ENCODE measurements around the gene GLUD1. TPM values are rescaled to one million over a fixed set of nuclear protein-coding genes. Genes with fewer than 3 reads are reported as not detected.
A peak's percentile ranks its signal among the peaks of the same experiment; 100 is the strongest.
"Not testable (repeated sequence)": the region's sequence is repeated elsewhere in the genome, so short reads cannot be mapped to it uniquely, and the experiment has no call there.

Gene GLUD1
- total RNA-seq, 1 experiment from 2014 or later: 67.9 TPM

GRCh38 chr10:87030912-87031635, 63.6 kb downstream of the GLUD1 start:
- ATAC-seq (no peak), DNase-seq (no peak)
- no TSS peak for BruUV-seq (replicated peaks)
- Histone ChIP-seq H3K9me3 (ENCODE audit: low read length) (no peaks in the 10 kb centered on the region), H3K4me3 (ENCODE audit: low read length) (no peak overlapping the region), H3K27me3 (ENCODE audit: low read length) (no peaks in the 10 kb centered on the region), H3K4me2 (ENCODE audit: low read length) (no peak overlapping the region), H3K36me3 (ENCODE audit: low read depth, low read length) (no peaks in the 10 kb centered on the region), H3K27ac (ENCODE audit: low read length) (no peak overlapping the region), H3K79me2 (ENCODE audit: low read length) (no peaks in the 10 kb centered on the region), H3F3A (ENCODE audit: low read length, unreplicated experiment) (no peaks in the 10 kb centered on the region), H3K9ac (ENCODE audit: low read length) (no peak overlapping the region), H3K9me2 (replicated peaks; ENCODE audit: low read length) (no peaks in the 10 kb centered on the region), H4K20me1 (ENCODE audit: low read length) (no peaks in the 10 kb centered on the region), H3K4me1 (ENCODE audit: insufficient read depth, low read length) (no peaks in the 10 kb centered on the region), H2AFZ (ENCODE audit: low read length) (no peak overlapping the region)
- CTCF ChIA-PET: no interaction called here
- intact Hi-C loops (cut with micrococcal nuclease): no loop called here
- TF ChIP-seq EZH2 (IDR thresholded peaks at IDR 0.05; ENCODE audit: low read length, unreplicated experiment) (no peak), EZH2phosphoT487 (IDR thresholded peaks at IDR 0.05; ENCODE audit: borderline replicate concordance, low read length) (no peak), CTCF (conservative IDR thresholded peaks at IDR 0.05; ENCODE audit: low read depth, low read length) (no peak)
- POLR2A ChIA-PET (ENCODE audit: unreplicated experiment): no interaction called here

GRCh38 chr10:87030419-87030818, 64.2 kb downstream of the GLUD1 start:
- H3K4me3 ChIP-seq (ENCODE audit: low read length); H3K4me1 ChIP-seq (ENCODE audit: insufficient read depth, low read length); H2AFZ ChIP-seq (ENCODE audit: low read length); DNase-seq; H3K27me3 ChIP-seq (ENCODE audit: low read length); H3K27ac ChIP-seq (ENCODE audit: low read length); intact Hi-C loops (cut with micrococcal nuclease); H4K20me1 ChIP-seq (ENCODE audit: low read length); H3K4me2 ChIP-seq (ENCODE audit: low read length); BruUV-seq (replicated peaks); CTCF ChIA-PET; H3K9me3 ChIP-seq (ENCODE audit: low read length); H3F3A ChIP-seq (ENCODE audit: low read length, unreplicated experiment); H3K9me2 ChIP-seq (replicated peaks; ENCODE audit: low read length); H3K9ac ChIP-seq (ENCODE audit: low read length); H3K79me2 ChIP-seq (ENCODE audit: low read length); H3K36me3 ChIP-seq (ENCODE audit: low read depth, low read length); ATAC-seq; POLR2A ChIA-PET (ENCODE audit: unreplicated experiment): not testable (repeated sequence)

- H3K79me2 ChIP-seq (ENCODE audit: low read length); H3K9ac ChIP-seq (ENCODE audit: low read length); intact Hi-C loops (cut with micrococcal nuclease); H2AFZ ChIP-seq (ENCODE audit: low read length); CTCF ChIA-PET; DNase-seq; H3K27me3 ChIP-seq (ENCODE audit: low read length); H3K9me3 ChIP-seq (ENCODE audit: low read length); H3K4me2 ChIP-seq (ENCODE audit: low read length); H3K4me1 ChIP-seq (ENCODE audit: insufficient read depth, low read length); BruUV-seq (replicated peaks); POLR2A ChIA-PET (ENCODE audit: unreplicated experiment); H3K36me3 ChIP-seq (ENCODE audit: low read depth, low read length); H3K9me2 ChIP-seq (replicated peaks; ENCODE audit: low read length); ATAC-seq; H3F3A ChIP-seq (ENCODE audit: low read length, unreplicated experiment); H4K20me1 ChIP-seq (ENCODE audit: low read length); H3K4me3 ChIP-seq (ENCODE audit: low read length); H3K27ac ChIP-seq (ENCODE audit: low read length): not testable (repeated sequence)
Observed at GRCh38 chr10:87026747-87027508, 67.7 kb downstream of the GLUD1 start.

GRCh38 chr10:87025285-87025958, 69.2 kb downstream of the GLUD1 start:
- H3K4me3 ChIP-seq (ENCODE audit: low read length); ATAC-seq; CTCF ChIA-PET; H3K9ac ChIP-seq (ENCODE audit: low read length); intact Hi-C loops (cut with micrococcal nuclease); H3K9me3 ChIP-seq (ENCODE audit: low read length); H4K20me1 ChIP-seq (ENCODE audit: low read length); H3K36me3 ChIP-seq (ENCODE audit: low read depth, low read length); H3K4me1 ChIP-seq (ENCODE audit: insufficient read depth, low read length); H3F3A ChIP-seq (ENCODE audit: low read length, unreplicated experiment); H2AFZ ChIP-seq (ENCODE audit: low read length); BruUV-seq (replicated peaks); H3K9me2 ChIP-seq (replicated peaks; ENCODE audit: low read length); H3K27me3 ChIP-seq (ENCODE audit: low read length); H3K79me2 ChIP-seq (ENCODE audit: low read length); POLR2A ChIA-PET (ENCODE audit: unreplicated experiment): not testable (repeated sequence)
- H3K4me2 ChIP-seq (ENCODE audit: low read length): peak overlapping the region; percentile 37; the same call in 1 of the 2 replicates
- peak; percentile 66 for DNase-seq
- peak overlapping the region; percentile 26; the same call in 1 of the 2 replicates for H3K27ac ChIP-seq (ENCODE audit: low read length)

- BruUV-seq (replicated peaks); H4K20me1 ChIP-seq (ENCODE audit: low read length); H3F3A ChIP-seq (ENCODE audit: low read length, unreplicated experiment); H3K4me3 ChIP-seq (ENCODE audit: low read length); ATAC-seq; H2AFZ ChIP-seq (ENCODE audit: low read length); H3K36me3 ChIP-seq (ENCODE audit: low read depth, low read length); H3K9me2 ChIP-seq (replicated peaks; ENCODE audit: low read length); intact Hi-C loops (cut with micrococcal nuclease); CTCF ChIA-PET; H3K79me2 ChIP-seq (ENCODE audit: low read length); H3K4me2 ChIP-seq (ENCODE audit: low read length); H3K9me3 ChIP-seq (ENCODE audit: low read length); POLR2A ChIA-PET (ENCODE audit: unreplicated experiment); H3K27me3 ChIP-seq (ENCODE audit: low read length); H3K9ac ChIP-seq (ENCODE audit: low read length): not testable (repeated sequence)
- H3K27ac ChIP-seq (ENCODE audit: low read length): peak within 1 kb of the TSS; percentile 78
- peaks cover 11% of the 10 kb centered on the region; the same call in 1 of the 2 replicates for H3K4me1 ChIP-seq (ENCODE audit: insufficient read depth, low read length)
- peak; percentile 54 for DNase-seq
Observed at GRCh38 chr10:87020056-87020455, 74.6 kb downstream of the GLUD1 start, which contains the start of gene FAM25A. Gene FAM25A, plus strand, starts transcription at chr10:87020294. Its CDS starts 31 bp downstream, at chr10:87020325.
